ENCODE results near the gene LPCAT4.

DNA sequence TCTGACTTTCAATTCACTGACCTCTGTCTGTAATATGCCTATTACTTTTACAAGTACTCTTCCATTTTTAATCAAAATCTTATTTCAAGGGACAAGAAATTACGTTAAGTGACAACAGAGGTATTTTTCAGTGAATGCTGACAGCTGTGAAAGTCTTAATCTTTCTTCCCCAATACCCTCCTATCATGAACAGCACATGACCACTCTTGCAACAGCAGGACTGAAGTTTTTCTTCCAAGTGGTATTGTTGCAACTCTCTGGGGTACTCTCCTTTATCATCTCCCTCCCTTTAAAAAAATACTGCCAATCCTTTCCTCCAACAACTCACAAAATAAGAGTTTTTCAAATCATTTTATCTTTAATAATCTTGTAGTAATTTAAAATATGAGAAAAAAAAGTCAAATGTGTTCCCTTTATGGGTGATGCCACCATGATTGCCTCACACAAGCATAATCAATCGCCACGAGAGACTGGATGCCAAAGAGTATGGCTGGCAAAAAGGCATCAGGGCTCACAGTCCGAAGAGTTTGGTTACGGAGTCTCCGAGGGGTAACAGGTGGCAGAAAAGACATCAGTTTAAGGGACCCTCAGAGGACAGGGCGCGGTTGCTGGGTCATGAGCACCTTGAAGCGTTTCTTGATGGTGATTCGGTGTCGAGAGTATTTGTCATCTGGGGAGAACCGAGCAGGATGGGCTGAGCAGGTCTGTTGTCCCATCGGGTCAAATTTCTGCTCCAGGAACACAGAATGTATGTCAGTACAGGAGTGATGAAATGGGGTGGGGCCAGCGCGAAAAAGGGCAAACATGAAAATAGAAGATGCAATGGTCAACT lies 25.4 kb downstream of the LPCAT4 start:
- TF ChIP-seq, protein P1, sequence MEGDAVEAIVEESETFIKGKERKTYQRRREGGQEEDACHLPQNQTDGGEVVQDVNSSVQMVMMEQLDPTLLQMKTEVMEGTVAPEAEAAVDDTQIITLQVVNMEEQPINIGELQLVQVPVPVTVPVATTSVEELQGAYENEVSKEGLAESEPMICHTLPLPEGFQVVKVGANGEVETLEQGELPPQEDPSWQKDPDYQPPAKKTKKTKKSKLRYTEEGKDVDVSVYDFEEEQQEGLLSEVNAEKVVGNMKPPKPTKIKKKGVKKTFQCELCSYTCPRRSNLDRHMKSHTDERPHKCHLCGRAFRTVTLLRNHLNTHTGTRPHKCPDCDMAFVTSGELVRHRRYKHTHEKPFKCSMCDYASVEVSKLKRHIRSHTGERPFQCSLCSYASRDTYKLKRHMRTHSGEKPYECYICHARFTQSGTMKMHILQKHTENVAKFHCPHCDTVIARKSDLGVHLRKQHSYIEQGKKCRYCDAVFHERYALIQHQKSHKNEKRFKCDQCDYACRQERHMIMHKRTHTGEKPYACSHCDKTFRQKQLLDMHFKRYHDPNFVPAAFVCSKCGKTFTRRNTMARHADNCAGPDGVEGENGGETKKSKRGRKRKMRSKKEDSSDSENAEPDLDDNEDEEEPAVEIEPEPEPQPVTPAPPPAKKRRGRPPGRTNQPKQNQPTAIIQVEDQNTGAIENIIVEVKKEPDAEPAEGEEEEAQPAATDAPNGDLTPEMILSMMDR (IDR thresholded peaks at IDR 0.05; ENCODE audit: borderline replicate concordance, extremely low read depth, low read length, poor library complexity, severe bottlenecking) = no peak
- no peak for TF ChIP-seq EZH2 (IDR thresholded peaks at IDR 0.05; ENCODE audit: borderline replicate concordance, low read depth, low read length, severe bottlenecking)
